Upper lobe of right lung (tissue), 1 donor: Measurements from ENCODE around the gene THEM4. TPM values are rescaled to one million over a fixed set of nuclear protein-coding genes. Genes with fewer than 3 reads are reported as not detected.
"Not testable (repeated sequence)": the region's sequence is repeated elsewhere in the genome, so short reads cannot be mapped to it uniquely, and the experiment has no call there.

Experiments
- ATAC-seq: fragments of 200-7000 bp; cut with Tn5 transposase; one replicate; pipeline ENCODE4 v1.9.1; 2020; ENCODE audit warnings: mild to moderate bottlenecking, moderate library complexity
- DNase-seq: peaks from one replicate; pipeline ENCODE4 v3.0.0-alpha.2; 2020
- H3K27ac ChIP-seq: fragments of 200-600 bp; one replicate; pipeline ENCODE4 v1.8.0; 2022
- H3K27me3 ChIP-seq: fragments of 200-600 bp; one replicate; pipeline ENCODE4 v1.8.0; 2022; ENCODE audit warnings: mild to moderate bottlenecking
- H3K36me3 ChIP-seq: fragments of 200-600 bp; one replicate; pipeline ENCODE4 v1.8.0; 2022
- H3K4me1 ChIP-seq: fragments of 200-600 bp; one replicate; pipeline ENCODE4 v1.8.0; 2022
- H3K4me3 ChIP-seq: fragments of 200-600 bp; one replicate; pipeline ENCODE4 v1.8.0; 2022; ENCODE audit warnings: mild to moderate bottlenecking
- H3K9me3 ChIP-seq: fragments of 200-600 bp; one replicate; pipeline ENCODE4 v1.8.0; 2022
- intact Hi-C: fragments of 100-400 bp; cut with DNase I; formaldehyde crosslinking; loops from one replicate; pipeline ENCODE4 v1.11.0; 2022
- total RNA-seq: library from RNA; stranded (reverse); fragmentation: NEBNext Ultra II Directional; extraction: Animal tissue kit (Norgen Biotek cat#: 25700); gene quantifications from one replicate; pipeline ENCODE4 v1.2.1, GENCODE V29; 2021
- TF ChIP-seq, protein P1 (sequence below): fragments of 200-600 bp; IDR thresholded peaks from one replicate; pipeline ENCODE4 v1.8.0; 2022; ENCODE audit warnings: antibody characterized with exemption
- donor health status: DM: no; HTN: yes; CAD: no; lungs with severe emphysema.

Gene THEM4
- total RNA-seq, 1 donor from 2014 or later: 14.0 TPM

DNA sequence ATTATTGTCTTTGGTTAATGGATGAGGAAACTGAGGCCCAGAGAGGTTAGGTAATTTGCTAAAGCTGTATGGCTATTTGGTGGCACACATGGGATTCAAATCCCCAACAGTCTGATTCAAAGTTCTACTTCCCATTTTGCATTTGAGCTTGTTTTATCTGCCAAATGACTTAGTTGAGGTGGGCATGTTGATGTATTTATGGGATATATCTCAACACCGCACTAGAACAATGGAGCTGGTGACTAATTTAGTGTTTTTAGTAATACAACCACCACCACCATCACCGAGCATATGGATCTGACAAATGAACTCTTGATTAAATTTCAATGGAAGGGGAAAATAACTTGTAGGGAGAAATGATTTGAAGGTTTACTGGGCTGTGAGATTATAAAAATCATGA is 26.8 kb downstream of the THEM4 start:
- Histone ChIP-seq H3K9me3 (no peaks in the 10 kb centered on the region), H3K36me3 (peaks cover under 1% of the 10 kb centered on the region), H3K4me1 (no peaks in the 10 kb centered on the region), H3K27ac (no peak overlapping the region), H3K4me3 (no peak overlapping the region), H3K27me3 (no peaks in the 10 kb centered on the region)
- DNase-seq (no peak), ATAC-seq (no peak)
- intact Hi-C loops: no loop called here
- TF ChIP-seq, protein P1, sequence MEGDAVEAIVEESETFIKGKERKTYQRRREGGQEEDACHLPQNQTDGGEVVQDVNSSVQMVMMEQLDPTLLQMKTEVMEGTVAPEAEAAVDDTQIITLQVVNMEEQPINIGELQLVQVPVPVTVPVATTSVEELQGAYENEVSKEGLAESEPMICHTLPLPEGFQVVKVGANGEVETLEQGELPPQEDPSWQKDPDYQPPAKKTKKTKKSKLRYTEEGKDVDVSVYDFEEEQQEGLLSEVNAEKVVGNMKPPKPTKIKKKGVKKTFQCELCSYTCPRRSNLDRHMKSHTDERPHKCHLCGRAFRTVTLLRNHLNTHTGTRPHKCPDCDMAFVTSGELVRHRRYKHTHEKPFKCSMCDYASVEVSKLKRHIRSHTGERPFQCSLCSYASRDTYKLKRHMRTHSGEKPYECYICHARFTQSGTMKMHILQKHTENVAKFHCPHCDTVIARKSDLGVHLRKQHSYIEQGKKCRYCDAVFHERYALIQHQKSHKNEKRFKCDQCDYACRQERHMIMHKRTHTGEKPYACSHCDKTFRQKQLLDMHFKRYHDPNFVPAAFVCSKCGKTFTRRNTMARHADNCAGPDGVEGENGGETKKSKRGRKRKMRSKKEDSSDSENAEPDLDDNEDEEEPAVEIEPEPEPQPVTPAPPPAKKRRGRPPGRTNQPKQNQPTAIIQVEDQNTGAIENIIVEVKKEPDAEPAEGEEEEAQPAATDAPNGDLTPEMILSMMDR: no peak

DNA sequence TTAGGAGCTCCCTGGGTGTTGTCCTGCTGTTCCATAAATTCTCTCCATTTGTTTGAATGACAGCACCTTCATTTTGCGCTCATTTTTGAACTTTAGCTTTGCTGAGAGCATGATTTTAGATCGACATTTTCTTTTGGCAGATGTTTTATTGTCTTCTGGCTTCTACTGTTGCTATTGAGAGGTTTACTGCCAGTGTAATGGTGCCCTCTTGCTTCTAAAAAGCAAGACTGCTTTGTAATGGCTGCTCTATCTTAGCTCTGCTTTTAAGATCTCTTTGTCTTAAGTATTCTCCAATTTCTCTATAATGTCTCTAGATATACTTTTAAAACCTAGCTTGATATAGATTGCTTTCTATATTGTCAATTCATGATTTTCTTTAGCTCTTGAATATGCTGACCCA is 27.8 kb downstream of the THEM4 start:
- ATAC-seq (no peak), DNase-seq (no peak)
- H3K9me3 ChIP-seq: no peaks in the 10 kb centered on the region
- H3K4me3 ChIP-seq: no peak overlapping the region
- TF ChIP-seq, protein P1: no peak
- H3K27me3 ChIP-seq: no peaks in the 10 kb centered on the region
- H3K4me1 ChIP-seq: no peaks in the 10 kb centered on the region
- no peaks in the 10 kb centered on the region for H3K36me3 ChIP-seq
- H3K27ac ChIP-seq: no peak overlapping the region
- intact Hi-C loops: no loop called here

DNA sequence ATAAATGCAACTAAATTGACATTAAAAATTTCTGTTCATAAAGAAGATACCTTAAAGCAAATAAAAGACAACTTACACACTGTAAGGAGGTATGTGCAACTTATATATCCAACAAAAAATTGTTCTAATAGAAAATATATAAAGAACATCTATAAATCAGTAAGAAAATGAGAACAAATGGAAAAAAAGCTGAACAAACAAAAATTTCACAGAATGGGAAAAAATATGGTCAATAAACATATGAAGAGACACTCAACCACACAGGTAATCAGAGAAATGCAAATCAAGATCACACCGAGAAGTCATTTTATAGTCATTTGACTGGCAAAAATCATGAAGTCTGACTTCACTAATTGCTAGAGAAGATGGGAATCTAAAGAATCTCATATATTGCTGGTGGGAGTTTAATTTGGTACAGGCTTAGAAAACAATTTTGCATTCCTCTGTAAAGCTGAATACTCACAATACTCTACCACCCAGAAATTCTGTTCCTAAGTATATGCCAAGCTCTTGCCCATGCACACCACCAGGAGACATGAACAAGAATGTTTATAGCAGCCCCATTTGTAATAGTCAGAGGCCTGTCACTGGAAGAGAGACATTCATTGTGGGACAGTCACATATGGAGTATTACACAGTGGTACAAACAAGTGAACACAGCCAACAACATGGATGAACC is 33.8 kb downstream of the THEM4 start:
- no peak overlapping the region for H3K4me3 ChIP-seq
- H3K27ac ChIP-seq: no peak overlapping the region
- DNase-seq (no peak), ATAC-seq (no peak)
- H3K9me3 ChIP-seq: no peaks in the 10 kb centered on the region
- H3K27me3 ChIP-seq: no peaks in the 10 kb centered on the region
- TF ChIP-seq, protein P1: no peak
- H3K4me1 ChIP-seq: no peaks in the 10 kb centered on the region
- intact Hi-C loops: no loop called here
- peaks cover 20% of the 10 kb centered on the region for H3K36me3 ChIP-seq

DNA sequence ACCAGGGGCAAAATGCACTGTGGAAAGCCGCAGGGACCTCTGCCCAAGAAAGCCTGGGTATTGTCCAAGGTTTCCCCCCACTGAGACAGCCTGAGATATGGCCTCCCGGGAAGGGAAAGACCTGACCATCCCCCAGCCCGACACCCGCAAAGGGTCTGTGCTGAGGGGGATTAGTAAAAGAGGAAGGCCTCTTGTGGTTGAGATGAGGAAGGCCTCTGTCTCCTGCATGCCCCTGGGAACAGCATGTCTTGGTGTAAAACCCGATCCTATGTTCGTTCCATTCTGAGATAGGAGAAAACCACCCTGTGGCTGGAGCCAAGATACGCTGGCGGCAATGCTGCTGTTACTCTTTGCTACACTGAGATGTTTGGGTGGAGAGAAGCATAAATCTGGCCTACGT is 36.5 kb downstream of the THEM4 start:
- peaks cover 20% of the 10 kb centered on the region for H3K36me3 ChIP-seq
- H3K27ac ChIP-seq, DNase-seq, H3K27me3 ChIP-seq, H3K4me1 ChIP-seq, H3K9me3 ChIP-seq, intact Hi-C loops, ATAC-seq, H3K4me3 ChIP-seq: not testable (repeated sequence)

DNA sequence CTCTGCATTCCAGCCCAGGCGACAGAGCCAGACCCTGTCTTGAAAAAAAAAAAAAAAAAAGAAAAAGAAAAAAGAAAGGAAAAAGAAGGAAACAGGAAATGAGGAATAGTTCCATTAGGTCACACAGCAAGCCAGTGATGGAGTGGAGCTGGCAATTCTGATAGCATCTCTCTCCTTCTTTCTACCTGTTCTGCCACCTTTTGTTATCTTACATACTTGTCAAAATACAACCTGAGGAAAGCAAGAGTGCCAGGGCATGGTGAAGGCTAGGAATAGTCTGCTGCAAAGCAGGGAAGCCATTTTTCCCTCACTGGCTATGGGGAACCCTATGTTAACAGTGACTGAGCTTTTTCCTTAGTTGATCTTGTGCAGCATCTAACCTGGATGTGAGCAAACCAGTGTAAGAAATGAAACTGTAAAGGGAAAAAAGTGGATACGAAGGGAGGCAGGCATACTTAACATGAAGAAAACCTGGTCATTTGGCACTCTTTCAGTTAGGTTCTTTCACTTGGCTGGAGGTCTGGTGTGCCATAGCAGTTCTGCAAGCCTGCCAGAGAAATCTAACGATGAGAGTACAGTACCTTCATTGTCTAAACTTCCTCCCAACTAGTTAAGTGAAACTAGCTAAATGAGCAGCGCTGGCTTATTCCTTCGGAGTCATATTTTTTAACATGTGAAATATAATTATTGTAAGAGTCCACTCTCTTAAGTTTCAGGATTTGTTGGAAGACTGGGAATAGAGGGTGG is 37.9 kb downstream of the THEM4 start:
- Histone ChIP-seq H3K4me3 (no peak overlapping the region), H3K27me3 (no peaks in the 10 kb centered on the region), H3K36me3 (peaks cover 20% of the 10 kb centered on the region), H3K4me1 (no peaks in the 10 kb centered on the region), H3K9me3 (no peaks in the 10 kb centered on the region), H3K27ac (no peak overlapping the region)
- no peak for ATAC-seq
- intact Hi-C loops: no loop called here
- TF ChIP-seq, protein P1: no peak
- no peak for DNase-seq

DNA sequence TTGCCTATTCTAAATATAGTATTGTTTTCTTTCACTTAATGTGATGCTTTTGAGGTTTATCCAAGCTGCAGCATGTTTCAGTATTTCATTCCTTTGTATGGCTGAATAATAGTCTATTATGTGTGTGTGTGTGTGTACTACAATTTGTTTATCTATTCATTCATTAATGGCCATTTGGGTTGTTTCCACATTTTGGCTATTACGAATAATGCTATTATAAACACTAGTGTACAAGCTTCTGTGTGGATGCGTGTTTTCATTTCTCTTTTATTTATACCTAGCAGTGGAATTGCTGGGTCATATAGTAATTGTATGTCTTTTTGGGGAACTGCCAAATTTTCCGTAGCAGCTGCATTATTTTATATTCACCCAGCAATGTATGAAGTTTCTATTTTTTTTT is 40.8 kb downstream of the THEM4 start:
- ATAC-seq (no peak), DNase-seq (no peak)
- intact Hi-C loops: no loop called here
- no peaks in the 10 kb centered on the region for H3K9me3 ChIP-seq
- no peaks in the 10 kb centered on the region for H3K4me1 ChIP-seq
- peaks cover 3% of the 10 kb centered on the region for H3K36me3 ChIP-seq
- no peak overlapping the region for H3K4me3 ChIP-seq
- H3K27ac ChIP-seq: no peak overlapping the region
- TF ChIP-seq, protein P1: no peak
- H3K27me3 ChIP-seq: no peaks in the 10 kb centered on the region
